Right renal pelvis (tissue), 4 donors: ENCODE measurements around the gene SEZ6L2. TPM values are rescaled to one million over a fixed set of nuclear protein-coding genes. Genes with fewer than 3 reads are reported as not detected.
"Not testable (repeated sequence)": the region's sequence is repeated elsewhere in the genome, so short reads cannot be mapped to it uniquely, and the experiment has no call there.

Source experiments
- DNase-seq, 4 donors: peaks; one replicate each; pipeline ENCODE4 v3.0.0-alpha.2; 2013; ENCODE audit warnings: low read depth in 4 of 4, low spot score in 3 of 4, missing footprints in 1 of 4
- polyA plus RNA-seq, 4 donors: library from polyadenylated mRNA; unstranded; fragments of 120-200 nt; gene quantifications; one replicate each; pipeline ENCODE4 v1.2.1, GENCODE V29; 2013; ENCODE audit not compliant: insufficient read length in 4 of 4

The SEZ6L2 gene
- polyA plus RNA-seq, 4 donors: 11.3 to 13.7 (median 12.4) TPM

- DNase-seq: no peak
Measured at GRCh38 chr16:29891525-29892457, 7.6 kb downstream of the SEZ6L2 start.

- DNase-seq: not testable (repeated sequence)
Measured at GRCh38 chr16:29889372-29889771, 10.0 kb downstream of the SEZ6L2 start.

- DNase-seq: no peak
Measured at GRCh38 chr16:29883987-29884386, 15.4 kb downstream of the SEZ6L2 start.

- no peak for DNase-seq
Measured at GRCh38 chr16:29881050-29881449, 18.3 kb downstream of the SEZ6L2 start.

DNA sequence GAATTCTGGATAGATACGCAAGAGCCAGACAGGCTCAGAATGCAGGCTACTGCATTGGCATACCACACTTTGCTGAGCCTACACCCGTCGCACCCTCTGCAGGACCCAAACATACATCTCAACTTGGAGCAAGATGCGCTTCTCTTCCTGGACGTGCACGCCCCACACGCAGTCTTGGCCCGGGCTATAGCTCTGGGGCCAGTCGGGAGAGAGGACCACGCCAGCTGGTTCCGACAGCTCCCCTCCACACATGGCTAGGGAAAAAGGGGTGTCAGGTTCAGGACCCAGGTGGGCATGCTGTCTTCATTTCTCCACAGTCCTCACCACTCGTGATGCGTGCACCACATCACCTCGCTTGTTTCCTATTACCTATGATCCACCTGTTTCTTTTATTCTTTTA, 21.2 kb downstream of the SEZ6L2 start:
- no peak for DNase-seq

- DNase-seq: no peak
Measured at GRCh38 chr16:29877266-29877961, 21.9 kb downstream of the SEZ6L2 start.

DNA sequence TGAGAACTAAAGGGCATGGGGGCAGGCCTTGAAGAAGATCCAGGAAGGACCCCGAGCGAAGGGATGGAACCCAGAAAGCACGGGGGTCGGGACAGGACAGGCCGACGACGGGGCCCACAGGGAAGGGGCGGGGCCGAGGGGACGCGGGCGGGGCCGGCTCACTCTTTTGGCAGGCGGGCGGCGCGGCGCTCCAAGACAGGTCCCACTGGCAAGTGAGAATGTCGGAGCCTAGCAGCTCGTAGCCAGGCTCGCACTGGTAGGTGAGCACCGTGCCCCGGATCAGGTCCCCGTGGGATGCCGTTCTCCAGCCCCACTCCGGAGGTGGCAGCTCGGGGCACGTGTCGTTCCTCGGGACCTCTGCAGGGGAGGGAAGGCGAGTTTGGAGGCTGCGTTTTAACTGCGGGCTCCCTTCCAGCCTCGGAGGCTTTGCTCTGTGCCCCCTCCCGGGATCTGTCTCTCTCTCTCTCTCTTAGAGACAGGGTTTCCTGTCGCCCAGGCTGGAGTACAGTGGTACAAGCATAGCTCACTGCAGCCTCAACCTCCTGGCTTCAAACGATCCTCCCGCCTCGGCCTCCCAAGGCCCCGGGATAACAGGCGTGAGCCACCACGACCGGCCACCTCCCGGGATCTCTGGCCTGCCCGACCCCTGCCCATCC, 22.6 kb downstream of the SEZ6L2 start:
- DNase-seq: no peak

GRCh38 chr16:29876217-29876593, 23.1 kb downstream of the SEZ6L2 start:
- no peak for DNase-seq

DNA sequence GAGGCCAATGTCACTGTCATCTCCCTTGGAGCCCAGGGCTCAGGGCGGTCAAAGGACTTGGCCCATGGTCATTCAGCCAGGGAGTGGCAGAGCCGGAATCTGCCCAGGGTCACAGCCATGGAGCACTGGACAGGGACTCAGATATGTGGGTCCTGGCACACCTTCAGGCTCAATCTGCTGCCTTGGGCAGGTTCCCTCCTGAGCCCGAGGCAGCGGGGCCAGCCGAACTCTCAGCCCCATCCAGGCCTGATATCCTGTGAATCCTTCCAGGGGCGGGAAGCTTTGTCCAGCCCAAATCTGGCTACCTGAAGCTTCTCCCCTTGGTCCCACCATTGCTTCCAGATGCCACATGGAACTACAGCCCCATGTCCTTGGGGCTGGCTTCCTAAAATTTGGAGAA, 24.1 kb downstream of the SEZ6L2 start:
- DNase-seq: no peak

DNA sequence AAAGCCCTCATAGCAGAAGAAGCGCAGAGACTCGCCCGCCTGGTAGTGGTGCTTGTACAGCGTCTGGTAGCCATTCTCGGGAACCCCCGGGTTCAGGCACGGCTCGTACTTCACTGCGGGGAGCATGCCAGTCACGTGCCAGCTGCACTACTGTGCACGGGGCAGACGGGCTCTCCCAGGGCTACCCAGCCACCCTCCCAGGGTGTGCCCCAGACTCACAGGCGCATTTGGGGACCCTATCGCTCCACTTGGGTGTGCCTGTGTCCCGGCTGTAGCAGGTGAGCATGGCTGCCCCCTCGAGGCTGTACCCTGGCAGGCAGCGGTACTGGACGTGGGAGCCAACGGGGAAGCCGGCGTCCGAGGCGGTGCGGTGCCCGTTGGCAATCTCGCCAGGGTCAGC, 26.0 kb downstream of the SEZ6L2 start:
- no peak for DNase-seq

GRCh38 chr16:29871822-29872546, 27.4 kb downstream of the SEZ6L2 start:
- DNase-seq: no peak

GRCh38 chr16:29869067-29869466, 30.3 kb downstream of the SEZ6L2 start:
- DNase-seq: not testable (repeated sequence)

DNA sequence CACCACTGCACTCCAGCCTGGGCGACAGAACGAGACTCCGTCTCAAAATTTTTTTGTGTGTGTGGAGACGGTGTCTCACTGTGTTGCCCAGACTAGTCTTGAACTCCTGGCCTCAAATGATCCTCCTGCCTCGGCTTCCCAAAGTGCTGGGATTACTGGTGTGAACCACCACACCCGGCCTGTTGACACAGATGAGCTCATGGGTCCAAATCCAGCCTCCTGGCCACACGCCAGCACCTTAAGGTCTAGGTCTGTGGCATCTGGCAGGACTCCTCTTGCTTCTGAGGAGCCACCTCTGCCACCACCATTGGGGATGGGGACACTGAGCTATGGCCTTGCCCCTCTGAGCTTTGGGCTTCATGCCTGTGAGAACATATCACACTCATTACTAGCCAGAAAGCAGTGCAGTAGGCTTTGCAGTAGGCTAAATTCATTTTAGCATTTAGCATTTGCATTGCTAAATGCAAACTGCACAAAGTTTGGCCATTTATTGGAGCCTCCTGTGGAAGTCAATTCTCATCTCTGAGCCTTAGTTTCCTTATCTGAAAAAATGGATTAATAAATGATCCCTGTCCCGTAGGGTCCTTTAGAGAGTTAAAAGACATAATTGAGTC, 30.8 kb downstream of the SEZ6L2 start:
- no peak for DNase-seq

- no peak for DNase-seq
Measured at GRCh38 chr16:29864205-29864604, 35.1 kb downstream of the SEZ6L2 start.

DNA sequence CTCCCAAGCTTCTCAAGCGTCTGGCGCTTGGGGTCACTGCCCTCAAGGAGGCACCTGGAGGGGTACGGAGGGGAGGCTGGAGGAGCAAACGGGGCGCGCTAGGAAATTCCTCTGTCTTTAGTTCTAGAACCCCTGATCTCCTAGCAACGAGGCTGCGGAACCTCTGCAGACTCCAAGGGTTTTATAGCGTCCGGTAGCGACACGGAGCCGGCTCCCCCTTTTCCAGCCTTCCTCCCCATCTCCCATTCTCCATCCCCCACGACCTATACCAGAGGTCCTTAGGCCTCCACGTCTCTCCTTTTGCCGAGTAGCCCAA, 35.7 kb downstream of the SEZ6L2 start:
- no peak for DNase-seq

DNA sequence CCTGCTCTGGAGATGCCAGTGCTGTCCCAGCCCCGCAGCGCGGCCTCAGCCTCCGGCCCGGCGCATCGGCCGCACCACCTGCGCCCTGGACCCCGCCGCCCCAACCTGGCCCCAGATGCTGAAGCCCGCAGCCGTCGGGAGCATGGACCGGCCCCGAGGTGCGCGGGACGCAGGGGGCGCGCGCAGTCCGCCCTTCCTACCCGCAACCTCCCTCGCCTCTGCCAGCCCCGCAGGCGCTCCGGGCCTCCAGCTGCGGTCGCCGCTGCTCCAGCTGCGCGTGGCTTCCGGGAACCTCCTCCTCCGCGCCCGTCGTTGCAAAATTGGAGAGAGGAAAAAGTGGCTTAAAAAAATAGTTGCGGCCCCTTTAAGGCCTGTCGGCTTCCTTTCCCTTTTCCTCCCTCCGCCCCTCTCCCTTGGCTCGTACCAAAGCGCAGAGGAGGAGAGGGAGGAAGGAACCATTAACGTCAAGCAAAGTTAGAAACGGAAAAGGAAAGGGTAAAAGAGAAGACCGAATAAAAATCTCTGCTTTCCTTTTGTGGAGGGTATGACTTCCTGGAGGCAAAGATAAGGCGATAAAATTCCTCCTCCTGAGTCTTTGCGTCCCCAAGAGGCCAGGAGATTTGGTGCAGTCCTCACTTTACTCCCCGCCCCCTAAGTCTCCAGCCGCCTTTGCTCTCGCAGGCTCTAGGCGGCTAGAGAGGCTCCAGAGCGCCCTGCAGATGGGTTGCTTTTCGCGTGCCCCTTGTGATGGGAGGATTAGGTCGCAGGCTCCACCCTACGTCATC, 36.3 kb downstream of the SEZ6L2 start, which contains the start of gene CDIPT:
Gene CDIPT (minus strand): TSS at position 343 of the 785 bp plus-strand sequence. CDS start 369 bp downstream, outside the sequence.
- peak; percentile 93 to 97 (median 94) for DNase-seq

- peak in 1 of 4 donors; percentile 12 for DNase-seq
Measured at GRCh38 chr16:29862383-29862883, 36.9 kb downstream of the SEZ6L2 start.

GRCh38 chr16:29860218-29860617, 39.1 kb downstream of the SEZ6L2 start:
- no peak for DNase-seq

- no peak for DNase-seq
Measured at GRCh38 chr16:29858974-29859373, 40.4 kb downstream of the SEZ6L2 start.
